Measurements from ENCODE around the gene GALK2.

The GALK2 gene

GRCh38 chr15:49169880-49170597 lies at the start of gene GALK2:
Gene GALK2 (plus strand): TSS chr15:49170247. CDS start chr15:49170323, 76 bp downstream.
- peak; percentile 77 to 85 for DNase-seq

DNA sequence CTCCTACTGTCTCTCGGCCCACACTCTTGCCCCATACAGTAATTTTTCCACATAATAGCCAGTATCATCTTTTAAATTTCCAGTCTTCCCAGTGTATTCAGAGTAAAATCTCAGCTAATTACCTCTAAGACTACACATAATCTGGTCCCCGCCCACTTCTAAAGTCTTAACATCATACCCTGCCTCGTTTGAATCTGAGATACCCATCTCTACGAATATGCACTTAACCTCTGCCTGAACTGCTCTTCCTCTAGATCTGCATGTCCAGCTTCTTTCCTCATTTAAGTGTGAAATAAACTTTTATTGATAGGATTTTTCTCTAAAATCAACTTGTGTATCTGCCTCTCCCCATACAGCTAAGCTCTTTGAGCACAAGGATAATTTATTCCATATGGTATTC lies 49.2 kb upstream of the GALK2 start:
- no peak for DNase-seq

GRCh38 chr15:49121901-49122300 lies 48.1 kb upstream of the GALK2 start:
- no peak for DNase-seq

DNA sequence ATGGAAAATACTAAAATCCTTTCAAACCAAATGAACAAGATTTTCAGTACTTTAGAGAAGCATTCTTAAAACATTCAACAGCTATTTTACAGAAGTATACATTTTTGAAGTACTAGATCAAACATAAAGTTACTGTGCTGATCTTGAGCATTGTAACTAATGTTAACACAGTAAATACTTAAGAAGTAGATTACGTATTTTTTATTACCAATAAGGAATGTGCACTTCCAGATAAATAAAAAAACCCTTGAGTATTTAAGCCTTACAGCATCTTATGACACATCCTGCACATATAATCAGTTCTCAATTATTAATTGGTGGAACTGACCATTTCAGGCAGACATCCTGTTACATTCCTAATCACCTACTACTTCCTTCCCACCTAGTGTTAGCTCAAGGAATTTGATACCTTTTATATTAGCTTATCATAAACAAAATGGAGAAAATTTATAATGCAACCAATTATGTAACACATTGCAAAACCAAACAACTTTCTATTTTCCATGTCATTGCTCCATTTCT lies 47.4 kb upstream of the GALK2 start:
- DNase-seq: no peak

DNA sequence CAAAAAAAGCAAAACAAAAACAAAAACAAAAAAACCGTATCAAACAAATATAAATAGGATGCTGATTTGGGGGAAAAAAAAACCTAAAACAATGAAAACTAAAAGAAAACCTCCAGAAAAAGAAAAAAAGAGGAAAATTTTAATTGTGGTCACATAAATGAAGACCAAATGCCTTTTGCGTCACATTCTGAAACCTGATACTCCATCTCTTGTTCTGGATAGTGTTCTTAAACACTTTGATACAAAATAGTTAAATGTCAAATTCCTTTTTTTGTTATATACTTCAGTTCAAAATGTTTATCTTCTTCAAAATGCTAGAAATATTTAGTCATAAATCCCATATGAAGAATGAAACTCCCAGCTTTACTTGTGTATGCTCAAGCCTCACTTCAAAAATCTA lies 45.7 kb upstream of the GALK2 start:
- no peak for DNase-seq

GRCh38 chr15:49131403-49131802 lies 38.6 kb upstream of the GALK2 start:
- no peak for DNase-seq

- no peak for DNase-seq
Measured at GRCh38 chr15:49134683-49135341, 35.2 kb upstream of the GALK2 start.

DNA sequence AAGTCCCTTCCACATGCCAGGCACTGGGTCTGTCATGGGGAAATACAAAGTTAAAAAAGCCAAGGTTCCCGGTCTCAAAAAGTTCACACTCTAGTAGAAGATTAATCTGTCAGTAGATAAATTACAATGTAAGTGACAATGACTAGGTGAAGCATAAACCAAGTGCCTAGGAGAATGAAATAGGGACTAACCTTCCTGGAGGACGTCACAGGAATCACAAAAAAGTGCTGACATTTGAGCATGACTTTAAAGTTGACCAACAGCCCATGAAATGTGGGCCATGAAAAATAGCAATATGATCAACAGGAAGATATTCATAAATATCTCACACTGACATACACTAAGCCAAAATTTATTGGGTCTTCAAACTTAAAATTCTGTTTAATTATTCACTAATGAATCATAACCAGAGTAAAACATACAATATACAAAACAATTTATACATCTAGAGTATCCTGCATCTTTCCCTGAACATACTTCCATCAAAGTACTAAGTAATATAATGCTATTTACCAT lies 34.6 kb upstream of the GALK2 start:
- no peak for DNase-seq

GRCh38 chr15:49135911-49136310 lies 34.1 kb upstream of the GALK2 start:
- no peak for DNase-seq

DNA sequence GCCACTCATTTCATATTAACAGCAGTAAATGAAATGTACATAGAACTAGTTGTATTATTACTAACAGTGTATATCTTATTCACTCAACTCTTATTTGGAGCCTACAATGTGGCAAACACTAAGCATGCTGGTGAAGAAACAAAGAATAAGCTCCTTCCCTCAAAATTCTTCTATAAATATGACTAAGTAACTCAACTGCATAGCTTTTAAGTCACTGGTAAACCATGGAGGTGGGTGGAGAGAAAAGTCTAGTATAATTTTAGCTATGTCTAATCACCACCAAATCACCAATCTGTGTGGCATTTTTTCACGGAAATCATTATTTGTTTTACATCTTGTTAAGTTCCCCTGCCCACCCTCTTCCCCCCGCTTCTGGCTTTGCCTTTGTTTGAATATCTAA lies 32.2 kb upstream of the GALK2 start:
- no peak for DNase-seq

DNA sequence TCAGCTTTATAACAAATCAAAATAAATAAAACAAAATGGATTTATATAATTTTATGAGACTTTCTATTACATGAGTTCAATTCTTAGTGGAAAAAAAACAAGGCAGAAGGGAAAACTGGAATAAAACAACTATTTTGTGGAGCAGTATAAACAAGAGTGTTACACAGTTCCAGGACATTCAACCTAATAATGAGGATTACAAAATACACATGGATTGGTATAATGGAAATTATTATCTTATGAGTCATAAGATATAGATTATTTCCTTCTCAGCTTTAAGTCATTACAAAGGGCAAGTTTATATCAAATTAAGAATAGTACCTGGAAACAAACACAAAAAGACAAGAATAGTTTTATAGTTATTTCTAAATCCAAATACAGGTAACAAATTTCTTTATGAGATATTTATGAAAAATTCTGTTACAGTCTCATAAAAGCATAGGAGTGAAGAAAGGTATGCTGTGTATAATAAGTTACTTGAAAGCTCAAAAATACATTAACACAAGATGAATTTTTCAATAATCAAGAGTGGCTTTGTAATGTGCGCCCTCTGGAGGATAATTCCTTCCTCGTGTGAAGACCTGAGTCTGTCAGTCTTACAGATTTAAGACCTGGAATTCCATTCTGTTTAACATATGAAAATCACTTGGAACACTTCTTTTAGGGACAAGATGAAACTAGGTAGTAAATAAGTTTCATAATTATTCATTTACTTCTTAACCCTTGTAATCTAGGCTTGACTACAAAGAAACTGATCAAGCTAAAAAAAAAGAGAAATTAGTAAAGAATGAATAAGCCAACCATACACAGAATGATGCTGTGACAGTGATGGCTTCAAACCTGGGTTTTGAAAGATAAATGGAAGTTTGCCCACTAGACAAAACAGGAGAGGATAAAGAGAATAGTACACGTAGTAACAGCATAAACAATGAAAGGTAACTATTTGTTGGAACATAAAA lies 24.1 kb upstream of the GALK2 start:
- peak in 1 of 2 donors; percentile 53 for DNase-seq

DNA sequence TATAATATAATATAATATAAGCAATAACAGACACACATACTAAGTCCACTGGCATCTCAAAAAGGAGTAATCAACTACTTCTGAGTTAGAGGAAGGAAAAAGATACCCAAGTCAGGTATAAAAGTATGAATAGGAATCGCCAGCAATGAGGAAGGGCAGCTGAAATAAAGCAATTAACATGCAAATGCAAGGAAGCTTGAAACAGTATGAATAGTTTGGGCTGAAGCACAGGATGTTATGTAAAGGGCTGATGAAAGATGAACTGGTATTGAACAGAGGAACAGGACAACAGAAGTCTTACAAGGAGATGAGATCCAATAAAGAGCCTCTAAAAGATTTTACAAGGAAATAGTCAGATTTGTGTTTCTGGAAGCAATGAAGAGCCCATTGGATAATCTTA lies 21.7 kb upstream of the GALK2 start:
- DNase-seq: no peak

DNA sequence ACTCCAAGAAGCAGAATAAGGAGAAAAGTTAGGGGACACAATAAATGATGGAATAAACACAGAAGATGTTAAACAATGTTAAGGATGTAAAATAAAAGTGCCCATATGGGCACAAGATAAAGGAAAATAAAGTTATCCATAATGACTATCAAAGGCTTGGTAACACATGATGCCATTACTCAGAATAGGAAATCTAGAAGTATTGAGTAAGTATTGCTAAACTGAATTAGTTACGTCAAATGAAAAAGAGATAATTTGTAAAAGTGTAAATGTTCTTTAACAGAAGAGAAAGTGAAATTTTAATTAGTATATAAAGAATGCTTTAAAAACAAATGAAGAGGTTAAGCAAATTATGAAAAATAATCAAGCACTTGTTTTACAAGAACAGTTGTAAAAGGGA lies 21.3 kb upstream of the GALK2 start:
- DNase-seq: no peak

DNA sequence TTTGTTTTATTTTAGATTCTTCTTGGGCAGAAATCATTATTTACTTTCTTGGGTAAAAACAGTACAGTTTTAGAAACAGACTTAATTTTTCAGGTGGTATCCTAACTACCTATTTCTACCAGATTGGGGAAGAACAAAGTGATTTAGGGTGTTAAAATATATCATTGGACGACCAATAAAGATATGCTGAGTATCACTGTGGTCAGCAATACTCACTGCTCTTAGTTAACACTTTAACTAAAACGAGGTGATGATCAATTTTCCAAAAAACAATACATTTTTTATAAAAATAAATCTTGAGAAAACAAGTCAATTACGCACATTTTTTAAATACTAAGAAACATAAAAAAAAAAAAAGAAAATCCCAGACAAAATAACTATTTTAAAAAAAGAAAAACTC lies 18.2 kb upstream of the GALK2 start:
- no peak for DNase-seq

DNA sequence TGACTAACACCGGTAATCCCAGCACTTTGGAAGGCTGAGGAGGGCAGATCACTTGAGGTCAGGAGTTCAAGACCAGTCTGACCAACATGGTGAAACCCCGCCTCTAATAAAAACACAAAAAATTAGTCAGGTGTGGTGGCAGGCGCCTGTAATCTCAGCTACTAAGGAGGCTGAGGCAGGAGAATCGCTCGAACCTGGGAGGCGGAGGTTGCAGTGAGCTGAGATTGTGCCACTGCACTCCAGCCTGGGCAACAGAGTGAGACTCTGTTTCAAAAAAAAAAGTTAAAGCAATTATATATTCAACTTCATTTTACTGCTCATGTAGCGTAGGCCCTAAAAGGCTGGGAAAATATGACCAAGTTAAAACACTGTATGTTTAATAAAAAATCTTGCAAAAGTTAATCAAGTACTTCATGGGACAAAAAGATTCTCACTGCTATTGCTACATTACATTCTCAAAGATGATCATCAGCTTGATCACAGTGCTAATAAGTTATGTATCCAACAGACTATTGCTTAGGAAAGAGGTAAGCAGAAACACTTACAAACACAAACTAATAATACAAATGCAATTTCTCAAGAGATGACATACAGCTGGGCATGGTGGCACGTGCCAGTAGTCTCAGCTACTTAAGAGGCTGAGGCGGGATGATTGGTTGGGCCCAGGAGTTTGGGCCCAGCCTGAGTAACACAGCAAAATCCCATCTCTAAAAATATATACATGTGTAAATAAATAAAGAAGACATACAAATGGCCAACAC lies 17.3 kb upstream of the GALK2 start:
- no peak for DNase-seq

- no peak for DNase-seq
Measured at GRCh38 chr15:49154359-49154758, 15.7 kb upstream of the GALK2 start.

DNA sequence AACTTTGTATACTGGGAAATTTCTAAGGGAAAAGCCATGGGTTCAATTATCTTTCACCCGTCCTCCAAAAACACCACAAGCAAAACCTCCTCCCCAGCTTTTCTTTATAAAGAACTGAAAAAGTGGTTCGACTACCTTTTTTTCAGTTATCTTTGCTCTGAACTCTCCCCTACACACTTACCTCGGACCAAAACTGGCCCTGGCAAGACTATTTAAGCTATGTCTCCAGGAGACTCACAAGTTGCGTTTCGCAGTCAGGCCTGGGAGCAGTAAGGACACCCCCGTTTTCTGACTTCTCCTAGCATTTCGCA lies 15.3 kb upstream of the GALK2 start:
- no peak for DNase-seq

DNA sequence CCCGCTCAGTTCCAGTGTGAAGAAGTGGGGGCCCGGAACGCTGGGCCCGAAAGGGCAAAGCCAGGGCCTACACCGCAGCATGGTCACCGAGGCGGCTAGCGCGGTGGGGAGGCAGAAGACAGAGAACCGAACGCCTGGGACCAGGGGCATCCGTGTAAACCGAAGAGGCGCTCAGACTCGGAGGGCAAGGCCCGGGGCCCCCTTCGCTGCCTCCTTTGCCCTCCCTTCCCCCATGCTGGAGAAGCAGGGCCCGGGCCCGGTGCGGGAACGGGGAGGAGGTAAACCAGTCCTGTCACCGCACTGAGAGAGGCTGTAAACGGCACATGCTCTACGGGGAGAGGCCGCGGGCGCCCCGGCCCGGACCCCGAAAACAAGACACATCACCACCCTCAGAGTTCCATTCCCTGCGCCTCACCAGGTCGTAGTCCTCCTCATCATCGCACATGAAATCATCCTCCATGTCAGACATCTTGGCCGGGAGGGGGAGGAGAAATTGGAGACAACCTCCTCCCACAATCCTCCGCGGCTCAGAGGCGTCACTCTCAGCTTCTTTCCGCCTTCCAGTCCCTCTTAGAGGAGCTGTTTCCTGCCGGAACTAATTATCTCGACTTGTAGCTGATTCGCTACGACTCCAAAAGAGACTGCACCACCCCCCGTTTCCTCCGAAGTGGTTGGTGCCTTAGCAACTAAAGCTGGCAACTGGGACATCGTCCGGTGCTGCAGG lies 14.8 kb upstream of the GALK2 start, which contains the start of gene COPS2:
Gene COPS2, minus strand, starts transcription at position 490 of the 724 bp plus-strand sequence. Its CDS starts 21 bp downstream, at position 469.
- peak; percentile 94 to 96 for DNase-seq

- DNase-seq: no peak
Measured at GRCh38 chr15:49155834-49156627, 14.0 kb upstream of the GALK2 start.

DNA sequence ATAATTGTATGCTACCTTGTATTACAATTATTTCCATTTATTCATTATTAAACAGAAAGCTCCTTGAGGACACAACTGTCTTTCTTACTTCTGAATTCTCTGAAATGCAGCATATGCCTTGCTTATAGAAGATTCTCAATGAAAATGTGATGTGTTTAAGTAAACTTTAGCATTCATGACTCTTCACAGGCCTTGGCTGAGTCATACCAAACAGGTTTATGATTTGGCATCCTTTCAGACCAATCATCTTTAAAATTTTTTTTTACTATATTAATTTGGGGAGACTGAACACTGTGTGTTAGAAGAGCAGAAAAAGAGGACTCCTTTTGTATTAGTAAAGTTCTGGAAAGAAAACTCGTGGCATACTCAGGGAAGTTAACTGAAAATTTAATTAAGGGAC lies 6.4 kb upstream of the GALK2 start:
- DNase-seq: no peak

GRCh38 chr15:49164865-49165264 lies 5.2 kb upstream of the GALK2 start:
- no peak for DNase-seq

Data from CD4-positive, alpha-beta T cell treated with Interleukin-1 beta for 1 hour (primary cell).